HepG2 (cell line): ENCODE measurements around the gene ABCA2. TPM values are rescaled to one million over a fixed set of nuclear protein-coding genes. Genes with fewer than 3 reads are reported as not detected.
A peak's percentile ranks its signal among the peaks of the same experiment; 100 is the strongest.

Source experiments
- ARNTL ChIP-seq: sonication (generic); formaldehyde crosslinking; IDR thresholded peaks from 2 replicates; pipeline ENCODE4 v1.4.0; 2020; ENCODE audit warnings: mild to moderate bottlenecking, missing genetic modification reagents
- ASH2L ChIP-seq: fragments of 300-600, 200-600 bp; sonication (generic); IDR thresholded peaks from 2 replicates; pipeline ENCODE4 v1.7.0; 2017; ENCODE audit warnings: low read depth, mild to moderate bottlenecking, moderate library complexity, mixed read lengths, low read length; ENCODE audit not compliant: insufficient read length
- ATF7 ChIP-seq, 2 experiments: fragments of 450-650 bp in 1 of 2; sonication (generic) in 1 of 2; formaldehyde crosslinking in 1 of 2; IDR thresholded peaks; 2 replicates each; pipeline versions ENCODE4 v1.4.0 to v1.6.1; 2016 to 2020; ENCODE audit warnings: antibody characterized with exemption in 1 of 2, mild to moderate bottlenecking in 1 of 2, missing genetic modification reagents in 1 of 2
- CCAR2 ChIP-seq: fragments of 200-400 bp; formaldehyde crosslinking; optimal IDR thresholded peaks from 2 replicates; pipeline ENCODE3; 2018; ENCODE audit warnings: low read depth, mild to moderate bottlenecking, low read length, moderate library complexity
- FOSL2 ChIP-seq: sonication (generic); formaldehyde crosslinking; IDR thresholded peaks from 2 replicates; pipeline ENCODE4 v1.4.0; 2020; ENCODE audit warnings: missing genetic modification reagents
- IRF9 ChIP-seq: sonication (generic); formaldehyde crosslinking; IDR thresholded peaks from 2 replicates; pipeline ENCODE4 v1.8.0; 2022; ENCODE audit warnings: missing genetic modification reagents, mild to moderate bottlenecking, borderline replicate concordance
- NONO ChIP-seq, 2 experiments: fragments of 450-650 bp in 1 of 2; sonication (generic) in 1 of 2; formaldehyde crosslinking in 1 of 2; IDR thresholded peaks in 1 of 2; conservative IDR thresholded peaks in 1 of 2; 2 replicates each; pipeline versions ENCODE4 v1.6.1 to v1.8.0; 2017 to 2022; ENCODE audit warnings: mild to moderate bottlenecking in 1 of 2, missing genetic modification reagents in 1 of 2, moderate library complexity in 1 of 2
- PCBP2 ChIP-seq: fragments of 200-400 bp; formaldehyde crosslinking; optimal IDR thresholded peaks from 2 replicates; pipeline ENCODE3; 2018; ENCODE audit warnings: low read length, low read depth; ENCODE audit not compliant: poor library complexity, severe bottlenecking
- SP140L ChIP-seq: sonication (generic); formaldehyde crosslinking; IDR thresholded peaks from 2 replicates; pipeline ENCODE4 v1.4.0; 2020; ENCODE audit warnings: missing genetic modification reagents, borderline replicate concordance
- SRSF4 ChIP-seq: fragments of 200-400 bp; formaldehyde crosslinking; IDR thresholded peaks from one replicate; pipeline ENCODE4 v1.6.1; 2018; ENCODE audit warnings: mild to moderate bottlenecking, low read depth, low read length, moderate library complexity; ENCODE audit not compliant: poor library complexity, severe bottlenecking
- ZBTB37 ChIP-seq: sonication (generic); formaldehyde crosslinking; IDR thresholded peaks from 2 replicates; pipeline ENCODE4 v1.4.0; 2020; ENCODE audit warnings: mild to moderate bottlenecking, missing genetic modification reagents
- ZFP62 ChIP-seq: sonication (generic); formaldehyde crosslinking; IDR thresholded peaks from 2 replicates; pipeline ENCODE4 v1.4.0; 2020; ENCODE audit warnings: missing genetic modification reagents
- ZNF274 ChIP-seq: sonication (generic); formaldehyde crosslinking; IDR thresholded peaks from 2 replicates; pipeline ENCODE4 v1.5.1; 2020; ENCODE audit warnings: mild to moderate bottlenecking, missing genetic modification reagents
- ZNF367 ChIP-seq: sonication (generic); formaldehyde crosslinking; IDR thresholded peaks from 2 replicates; pipeline ENCODE4 v1.4.0; 2020; ENCODE audit warnings: missing genetic modification reagents, borderline replicate concordance
- ZNF609 ChIP-seq: sonication (generic); formaldehyde crosslinking; IDR thresholded peaks from 2 replicates; pipeline ENCODE4 v1.4.0; 2020; ENCODE audit warnings: mild to moderate bottlenecking, missing genetic modification reagents, borderline replicate concordance
- ZNF644 ChIP-seq: IDR thresholded peaks from 2 replicates; pipeline ENCODE4 v1.6.1; 2016; ENCODE audit warnings: low read depth
- ZNF710 ChIP-seq: sonication (generic); formaldehyde crosslinking; IDR thresholded peaks from 2 replicates; pipeline ENCODE4 v1.5.0; 2020; ENCODE audit warnings: mild to moderate bottlenecking, missing genetic modification reagents, borderline replicate concordance
- ZNF75D ChIP-seq: sonication (generic); formaldehyde crosslinking; IDR thresholded peaks from 2 replicates; pipeline ENCODE4 v1.8.1; 2023; ENCODE audit warnings: missing genetic modification reagents, mild to moderate bottlenecking, borderline replicate concordance
- polyA plus RNA-seq, 8 experiments: library from polyadenylated mRNA; depleted of rRNA in 3 of 8; stranded (reverse) in 7 of 8; unstranded in 1 of 8; fragments of >200 nt; fragmentation: Illumina TruSeq in 4 of 8; extraction: Trizol in 4 of 8; gene quantifications; 2 replicates each; pipeline versions ENCODE4 v1.2.1 to v1.2.3, GENCODE V29; 2011 to 2016; ENCODE audit warnings: low read depth in 4 of 8, missing spikeins in 1 of 8, mixed read lengths in 1 of 8; ENCODE audit not compliant: insufficient read depth in 1 of 8
- total RNA-seq, 5 experiments: library from RNA; depleted of rRNA; stranded (reverse); fragments of >200 nt; fragmentation: Illumina TruSeq; extraction: Trizol; gene quantifications; 2 replicates each; pipeline ENCODE4 v1.2.3, GENCODE V29; 2016; ENCODE audit warnings: low read depth in 1 of 5

ABCA2 gene
- total and polyA plus RNA-seq, 2 of the 13 experiments (the other 11 are each of a cell fraction or from before 2014, with no cell fraction given) = 2.9 to 19.2 TPM

- TF ChIP-seq ZNF710 (CRISPR knock-in tag) (no peak), ZNF274 (CRISPR knock-in tag) (no peak), ARNTL (CRISPR knock-in tag) (peak; percentile 16; the same call in 1 of the 2 replicates), CCAR2 (no peak), FOSL2 (peak; percentile 35; the same call in 1 of the 2 replicates), SP140L (CRISPR knock-in tag) (no peak), ATF7 (IDR thresholded peaks at IDR 0.05) (no peak), ATF7 (CRISPR knock-in tag; IDR thresholded peaks at IDR 0.05) (no peak), SRSF4 (no peak), ZNF75D (CRISPR knock-in tag) (no peak), NONO (IDR thresholded peaks at IDR 0.05) (no peak), NONO (CRISPR knock-in tag; conservative IDR thresholded peaks at IDR 0.05) (no peak), ASH2L (peak; percentile 36), ZBTB37 (CRISPR knock-in tag) (no peak), ZNF644 (CRISPR knock-in tag) (no peak), PCBP2 (no peak), ZFP62 (CRISPR knock-in tag) (no peak), IRF9 (no peak), ZNF609 (CRISPR knock-in tag) (no peak), ZNF367 (no peak; the same call in 1 of the 2 replicates)
Observed at GRCh38 chr9:137054932-137055384, 26.9 kb upstream of the ABCA2 start (continued).
